Subcutaneous abdominal adipose tissue (tissue), 5 donors: ENCODE results near the gene UPB1.
"Not testable (repeated sequence)": the region's sequence is repeated elsewhere in the genome, so short reads cannot be mapped to it uniquely, and the experiment has no call there.

Source experiments
- H3K27ac ChIP-seq: one replicate; pipeline ENCODE4 v1.7.0; 2013; ENCODE audit warnings: low read depth, mild to moderate bottlenecking, inconsistent platforms, low read length, moderate library complexity
- H3K27me3 ChIP-seq, 5 donors: one replicate each; pipeline ENCODE4 v1.7.0; 2013; ENCODE audit warnings: low read length in 5 of 5, inconsistent platforms in 1 of 5; ENCODE audit not compliant: control insufficient read depth in 5 of 5, insufficient read depth in 4 of 5
- H3K36me3 ChIP-seq, 5 donors: one replicate each; pipeline ENCODE4 v1.7.0; 2013; ENCODE audit warnings: low read length in 5 of 5; ENCODE audit not compliant: control insufficient read depth in 5 of 5, insufficient read depth in 5 of 5
- H3K4me1 ChIP-seq, 5 donors: one replicate each; pipeline ENCODE4 v1.7.0; 2013; ENCODE audit warnings: low read length in 5 of 5, mild to moderate bottlenecking in 3 of 5, moderate library complexity in 1 of 5; ENCODE audit not compliant: control insufficient read depth in 5 of 5, insufficient read depth in 5 of 5
- H3K4me3 ChIP-seq, 5 donors: one replicate each; pipeline ENCODE4 v1.7.0; 2013; ENCODE audit warnings: low read length in 5 of 5, low read depth in 1 of 5
- H3K9ac ChIP-seq, 5 donors: one replicate each; pipeline ENCODE4 v1.7.0; 2013; ENCODE audit warnings: low read length in 5 of 5, mild to moderate bottlenecking in 4 of 5, moderate library complexity in 3 of 5
- H3K9me3 ChIP-seq, 5 donors: one replicate each; pipeline ENCODE4 v1.7.0; 2013; ENCODE audit warnings: low read length in 5 of 5; ENCODE audit not compliant: control insufficient read depth in 5 of 5
- donor health status: healthy.
- donor health status: healthy.
- donor health status: healthy.
- donor health status: healthy.
- donor health status: healthy.

Gene UPB1

DNA sequence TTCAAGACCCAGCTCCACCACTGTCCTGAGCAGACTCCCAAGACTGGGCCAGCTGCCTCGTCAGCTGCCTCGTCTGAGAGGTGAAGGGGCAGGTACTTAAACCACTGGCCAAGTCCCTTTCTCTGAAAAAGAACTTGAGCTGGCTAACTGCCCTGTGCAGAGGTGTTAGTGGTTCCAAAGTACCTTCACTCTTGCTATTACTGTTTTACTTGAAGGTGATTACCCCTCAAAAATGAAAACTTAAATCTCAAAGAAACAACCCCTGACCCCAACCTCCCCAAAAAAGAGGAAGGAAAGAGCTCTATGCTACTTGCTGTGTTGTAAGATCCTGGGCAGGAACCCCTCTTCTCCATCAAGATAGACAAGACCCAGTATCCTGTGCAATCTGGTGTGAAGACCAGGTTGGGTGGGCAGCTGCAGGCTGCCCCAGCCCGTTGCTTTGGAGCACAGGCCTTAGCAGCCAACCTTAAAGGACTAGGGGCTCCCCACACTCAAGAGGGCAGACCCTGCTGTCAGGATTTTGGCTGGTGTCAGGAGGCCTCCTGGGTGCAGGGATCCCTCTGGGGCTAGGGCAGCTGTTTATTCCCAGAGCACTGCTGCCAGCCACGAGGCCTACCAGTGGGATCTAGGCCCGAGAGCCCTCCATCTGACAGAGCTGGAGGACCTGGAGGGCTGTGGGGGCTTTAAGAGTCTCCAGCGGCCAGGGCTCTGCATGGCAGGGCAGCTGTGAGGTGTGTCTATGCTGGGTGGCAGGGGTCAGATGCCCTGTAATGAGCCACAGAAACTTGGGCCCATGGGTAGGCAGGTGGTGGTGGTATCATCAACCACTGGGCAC lies 46.8 kb downstream of the UPB1 start:
- no peak overlapping the region for H3K9ac ChIP-seq
- H3K4me3 ChIP-seq: no peak overlapping the region
- no peaks in the 10 kb centered on the region for H3K27me3 ChIP-seq
- peaks cover 0 to 21% (median 14%) of the 10 kb centered on the region in 5 donors for H3K4me1 ChIP-seq
- peaks cover 0 to 68% (median 59%) of the 10 kb centered on the region in 5 donors for H3K36me3 ChIP-seq
- no peaks in the 10 kb centered on the region for H3K9me3 ChIP-seq
- no peak overlapping the region for H3K27ac ChIP-seq

GRCh38 chr22:24542641-24543040 lies 47.5 kb downstream of the UPB1 start:
- Histone ChIP-seq H3K27me3 (no peaks in the 10 kb centered on the region), H3K27ac (no peak overlapping the region), H3K36me3 (peaks cover 0 to 75% (median 66%) of the 10 kb centered on the region in 5 donors), H3K4me3 (no peak overlapping the region), H3K4me1 (peaks cover 0 to 21% (median 14%) of the 10 kb centered on the region in 5 donors), H3K9me3 (no peaks in the 10 kb centered on the region), H3K9ac (no peak overlapping the region)

- peaks cover 0 to 80% (median 70%) of the 10 kb centered on the region in 5 donors for H3K36me3 ChIP-seq
- H3K4me3 ChIP-seq: no peak overlapping the region
- no peak overlapping the region for H3K27ac ChIP-seq
- no peak overlapping the region for H3K9ac ChIP-seq
- H3K27me3 ChIP-seq: no peaks in the 10 kb centered on the region
- no peaks in the 10 kb centered on the region for H3K9me3 ChIP-seq
- peaks cover 0 to 21% (median 14%) of the 10 kb centered on the region in 5 donors for H3K4me1 ChIP-seq
Observed at GRCh38 chr22:24543185-24543601, 48.1 kb downstream of the UPB1 start.

DNA sequence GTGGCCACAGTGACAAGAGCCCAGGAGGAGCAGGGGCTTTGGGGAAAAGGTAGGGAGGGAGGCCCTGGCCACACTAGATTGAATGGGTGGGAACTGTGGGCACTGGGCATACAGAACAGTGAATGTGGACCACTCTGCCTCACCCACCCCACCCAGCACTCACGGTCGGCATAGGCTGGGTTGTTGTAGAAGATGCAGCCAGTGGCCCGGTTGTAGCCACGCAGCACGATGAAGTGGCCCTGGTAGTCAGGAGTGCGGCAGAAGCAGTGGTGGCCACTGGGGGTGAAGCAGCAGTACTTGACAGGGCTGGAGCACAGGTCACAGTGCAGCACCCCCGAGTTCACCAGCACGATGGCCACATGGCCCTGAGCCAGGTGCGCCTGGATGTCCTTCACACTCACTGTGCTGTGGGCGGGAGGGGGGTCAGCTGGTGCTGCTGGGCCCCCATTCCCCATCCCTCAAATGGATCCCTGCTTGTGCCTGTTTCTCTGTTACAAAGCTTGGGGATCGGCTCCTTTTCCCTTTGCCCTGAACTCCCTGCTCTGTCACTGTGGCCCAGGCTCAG lies 48.6 kb downstream of the UPB1 start:
- Histone ChIP-seq H3K36me3 (peaks cover 0 to 86% (median 76%) of the 10 kb centered on the region in 5 donors), H3K9ac (no peak overlapping the region), H3K27ac (no peak overlapping the region), H3K27me3 (no peaks in the 10 kb centered on the region), H3K4me3 (no peak overlapping the region), H3K4me1 (peaks cover 0 to 21% (median 14%) of the 10 kb centered on the region in 5 donors), H3K9me3 (no peaks in the 10 kb centered on the region)

DNA sequence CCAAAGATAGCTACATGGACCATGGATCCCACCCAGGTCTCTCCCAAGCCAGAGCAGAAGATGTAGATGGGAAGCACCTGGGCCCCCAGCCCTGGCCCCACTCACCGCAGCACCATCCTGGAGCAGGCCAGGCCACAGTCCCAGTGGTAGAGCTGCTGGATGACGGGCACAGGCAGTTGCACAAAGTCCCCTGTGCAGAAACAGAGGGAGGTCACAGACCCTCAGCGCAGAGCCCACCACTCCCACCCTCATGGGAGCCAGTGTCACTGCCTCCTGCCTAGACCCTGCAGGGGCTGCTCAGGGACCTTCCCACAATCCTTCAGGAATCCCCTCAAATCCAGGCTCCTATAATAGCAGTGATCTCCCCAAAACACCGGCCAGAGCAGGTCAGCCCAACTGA lies 53.7 kb downstream of the UPB1 start:
- H3K4me1 ChIP-seq: peaks cover 9 to 41% (median 26%) of the 10 kb centered on the region in 5 donors
- no peaks in the 10 kb centered on the region for H3K9me3 ChIP-seq
- H3K9ac ChIP-seq: no peak overlapping the region
- peaks cover 0 to 67% (median 46%) of the 10 kb centered on the region in 5 donors for H3K36me3 ChIP-seq
- no peaks in the 10 kb centered on the region for H3K27me3 ChIP-seq
- H3K27ac ChIP-seq: no peak overlapping the region
- H3K4me3 ChIP-seq: no peak overlapping the region

DNA sequence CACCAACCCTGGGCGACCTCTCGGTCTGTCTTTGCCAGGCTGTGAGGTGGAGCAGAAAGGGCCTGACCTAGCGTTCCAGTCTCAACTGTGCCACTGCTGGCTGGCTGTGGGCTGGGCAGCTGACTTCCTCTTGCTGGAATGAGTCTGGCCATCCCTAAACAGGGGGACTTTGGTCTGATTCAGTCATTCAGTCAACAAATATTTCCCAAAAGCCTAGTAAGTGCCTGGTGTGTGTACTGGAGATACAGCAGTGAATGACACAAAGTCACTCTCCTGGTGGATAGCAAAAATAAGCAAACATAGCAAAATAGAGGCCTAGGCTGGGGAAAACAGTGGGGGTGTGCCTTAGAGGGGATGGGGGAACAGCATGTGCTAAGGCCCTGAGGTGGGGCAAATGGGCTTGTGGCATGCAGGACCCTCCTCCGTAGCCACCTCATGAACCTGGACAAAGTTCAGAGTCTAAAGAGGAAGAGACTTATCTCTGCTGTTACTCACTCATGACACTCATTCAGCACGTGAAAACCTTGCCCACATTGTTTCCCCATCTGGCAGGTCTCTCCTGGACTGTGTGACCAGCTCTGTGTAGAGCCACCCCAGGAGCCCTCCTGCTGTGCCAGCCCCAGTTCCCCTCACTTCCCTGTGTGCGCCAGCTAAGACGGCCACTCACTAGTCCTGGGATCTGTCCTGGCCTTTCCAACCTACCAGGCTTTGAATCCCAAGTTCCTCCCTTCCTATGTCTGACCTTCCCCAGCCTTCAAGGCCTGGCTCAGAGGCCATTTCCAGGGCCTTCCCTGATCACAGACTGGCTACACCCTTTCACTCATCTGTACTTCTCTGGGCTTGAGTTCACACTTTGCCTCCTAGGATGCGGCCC lies 55.1 kb downstream of the UPB1 start:
- H3K4me3 ChIP-seq: no peak overlapping the region
- peaks cover 0 to 53% (median 38%) of the 10 kb centered on the region in 5 donors for H3K36me3 ChIP-seq
- H3K27me3 ChIP-seq: no peaks in the 10 kb centered on the region
- peaks cover 12 to 46% (median 32%) of the 10 kb centered on the region in 5 donors for H3K4me1 ChIP-seq
- H3K9ac ChIP-seq: peak overlapping the region in 1 of 5 donors; percentile 5
- no peak overlapping the region for H3K27ac ChIP-seq
- H3K9me3 ChIP-seq: no peaks in the 10 kb centered on the region

DNA sequence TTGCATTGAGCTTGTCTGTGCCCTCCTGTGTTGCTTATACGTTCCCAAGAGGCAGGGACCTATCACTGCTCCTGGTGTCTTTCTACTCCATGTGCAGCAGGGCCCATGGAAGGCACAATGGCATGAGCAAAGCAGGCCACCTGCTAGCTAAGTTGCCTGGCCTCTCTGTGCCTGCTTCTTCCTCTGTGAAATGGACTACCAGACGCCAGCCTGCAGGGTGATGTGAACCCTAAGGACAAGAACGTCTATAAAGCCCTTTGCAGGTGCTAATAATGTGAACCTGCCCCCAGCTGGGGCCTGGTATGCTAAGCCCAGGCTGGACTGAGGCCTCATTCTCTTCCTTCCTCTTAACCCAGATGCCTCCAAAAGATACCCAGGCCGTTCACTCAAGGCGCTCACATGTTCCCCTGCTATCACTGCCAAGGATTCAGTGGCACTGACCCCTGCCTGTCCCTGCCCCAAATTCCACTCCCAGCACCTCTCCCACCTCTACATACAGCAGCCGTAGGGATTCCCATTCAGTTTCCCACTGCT lies 55.8 kb downstream of the UPB1 start:
- Histone ChIP-seq H3K9ac (peak overlapping the region in 1 of 5 donors; percentile 5), H3K4me3 (no peak overlapping the region), H3K36me3 (peaks cover 0 to 52% (median 38%) of the 10 kb centered on the region in 5 donors), H3K27me3 (no peaks in the 10 kb centered on the region), H3K27ac (no peak overlapping the region), H3K9me3 (no peaks in the 10 kb centered on the region), H3K4me1 (peaks cover 12 to 45% (median 29%) of the 10 kb centered on the region in 5 donors)

GRCh38 chr22:24552503-24553286 lies 57.6 kb downstream of the UPB1 start:
- Histone ChIP-seq H3K27ac (peak overlapping the region; percentile 96), H3K36me3 (peaks cover 0 to 38% (median 25%) of the 10 kb centered on the region in 5 donors), H3K9ac (peak overlapping the region in 1 of 5 donors; percentile 96), H3K4me1 (peaks cover 19 to 61% (median 44%) of the 10 kb centered on the region in 5 donors), H3K4me3 (peak overlapping the region in 3 of 5 donors; percentile 81 to 92 (median 85))
- H3K9me3 ChIP-seq, H3K27me3 ChIP-seq: not testable (repeated sequence)
